GM21423 (cell line): ENCODE data around the gene PSMC3.
A peak's percentile ranks its signal among the peaks of the same experiment; 100 is the strongest.
"Not testable (repeated sequence)": the region's sequence is repeated elsewhere in the genome, so short reads cannot be mapped to it uniquely, and the experiment has no call there.

Source experiments
- ATAC-seq: cut with Tn5 transposase; IDR thresholded peaks from one replicate; pipeline ENCODE4 v1.9.1; 2021; ENCODE audit warnings: mild to moderate bottlenecking, moderate library complexity; ENCODE audit not compliant: unreplicated experiment

The PSMC3 gene

DNA sequence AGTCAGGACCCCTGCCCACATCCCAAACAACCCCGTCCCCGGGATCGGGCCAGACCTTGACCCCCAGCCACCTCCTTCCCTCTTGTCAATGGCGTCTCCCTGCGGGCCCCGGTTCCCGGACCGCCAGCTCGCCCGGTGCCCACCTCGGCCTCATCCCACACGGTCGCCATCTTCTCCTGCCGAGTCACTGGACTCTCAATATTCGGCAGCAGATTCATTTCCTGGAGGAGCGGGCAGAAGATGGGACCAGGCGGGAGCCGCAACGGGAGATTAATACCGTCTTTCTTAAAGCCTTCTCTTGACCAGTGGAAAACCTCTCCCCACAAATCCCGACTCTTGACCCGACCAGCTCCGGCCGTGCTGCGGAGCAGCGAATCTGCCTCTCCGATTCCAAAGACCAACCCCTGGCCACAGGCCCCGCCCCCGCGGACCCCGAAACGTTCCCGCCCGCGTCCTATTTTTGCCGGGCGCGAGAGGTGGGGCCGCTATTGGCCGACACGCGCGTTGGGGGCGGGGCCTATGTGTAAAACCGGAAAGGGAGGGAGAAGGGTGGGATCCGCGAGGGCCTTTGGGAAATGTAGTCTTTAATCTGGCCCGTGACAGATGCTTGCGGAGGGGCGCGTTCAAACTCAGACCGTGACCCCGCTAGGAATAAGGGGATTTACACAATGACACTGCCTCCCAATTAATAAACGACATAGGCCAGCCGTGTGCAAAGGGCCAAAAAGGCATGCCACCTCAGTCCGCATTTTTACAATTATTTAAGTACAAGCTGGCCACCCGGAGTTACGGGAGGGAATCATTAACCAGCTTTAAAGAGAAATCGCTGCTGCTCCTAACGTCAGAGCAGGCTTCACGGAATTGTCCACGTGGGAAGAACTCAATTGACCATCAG is at the start of gene PSMC3:
PSMC3 (minus strand) TSS at position 378 of the 895 bp plus-strand sequence; CDS start at position 218, 160 bp downstream.
- peak; percentile 90 for ATAC-seq

DNA sequence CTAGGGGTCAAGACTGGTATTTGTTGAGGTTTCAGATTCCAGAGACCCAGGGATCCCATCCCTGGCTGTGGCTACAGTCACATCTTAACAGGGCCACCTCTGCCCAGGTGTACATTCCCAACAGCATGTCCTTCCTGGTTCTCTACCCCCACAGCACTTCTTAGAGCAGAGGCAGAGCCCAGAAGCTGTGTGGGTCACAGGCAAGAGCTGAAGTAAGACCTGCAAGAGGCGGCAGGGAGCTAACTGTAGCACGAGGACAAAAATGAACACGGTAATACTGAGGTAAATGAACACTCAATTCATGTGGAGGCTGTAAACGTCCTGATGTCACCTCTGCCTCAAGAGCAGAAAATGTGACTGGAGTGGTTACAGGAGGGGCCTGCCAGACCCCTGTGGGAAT is 44.4 kb upstream of the PSMC3 start:
- no peak for ATAC-seq

DNA sequence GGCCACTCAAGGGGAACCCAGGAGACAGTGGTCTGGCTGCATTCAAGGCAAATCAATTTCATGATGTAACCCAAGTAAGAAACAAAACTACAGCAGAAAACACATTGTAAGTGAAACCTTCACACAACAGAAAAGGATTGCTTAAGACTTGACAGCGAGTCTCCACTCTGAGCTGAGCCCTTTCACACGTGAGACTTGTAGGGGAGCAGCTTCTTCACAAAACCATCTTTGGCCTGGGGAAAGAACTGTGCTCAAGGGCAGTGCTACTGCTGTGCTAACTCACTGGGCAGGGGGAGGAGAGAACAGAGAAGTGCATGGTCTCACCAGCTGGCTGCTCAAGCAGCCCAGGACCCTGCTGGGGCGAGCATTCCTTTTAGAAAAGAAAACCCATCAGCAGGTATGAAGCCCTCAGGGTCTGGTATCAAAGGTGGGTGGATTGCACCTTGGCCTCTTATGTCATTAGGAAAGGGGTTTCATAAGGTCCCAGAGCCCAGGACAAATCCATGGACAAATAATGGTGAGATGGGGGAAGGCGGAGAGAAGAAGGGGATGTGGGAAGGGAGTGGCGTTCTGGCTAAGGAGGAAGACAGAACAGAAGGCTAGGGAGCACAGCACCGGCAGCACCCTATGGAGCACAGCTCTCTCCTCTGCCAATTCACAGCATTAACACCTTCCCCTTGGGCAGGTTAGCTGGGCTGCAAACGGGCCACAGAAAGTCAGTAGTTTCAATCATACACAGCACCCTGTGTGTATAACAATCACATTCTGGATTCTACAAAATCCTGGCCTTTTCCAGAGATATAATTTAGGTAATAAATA is 43.3 kb upstream of the PSMC3 start:
- ATAC-seq: no peak

DNA sequence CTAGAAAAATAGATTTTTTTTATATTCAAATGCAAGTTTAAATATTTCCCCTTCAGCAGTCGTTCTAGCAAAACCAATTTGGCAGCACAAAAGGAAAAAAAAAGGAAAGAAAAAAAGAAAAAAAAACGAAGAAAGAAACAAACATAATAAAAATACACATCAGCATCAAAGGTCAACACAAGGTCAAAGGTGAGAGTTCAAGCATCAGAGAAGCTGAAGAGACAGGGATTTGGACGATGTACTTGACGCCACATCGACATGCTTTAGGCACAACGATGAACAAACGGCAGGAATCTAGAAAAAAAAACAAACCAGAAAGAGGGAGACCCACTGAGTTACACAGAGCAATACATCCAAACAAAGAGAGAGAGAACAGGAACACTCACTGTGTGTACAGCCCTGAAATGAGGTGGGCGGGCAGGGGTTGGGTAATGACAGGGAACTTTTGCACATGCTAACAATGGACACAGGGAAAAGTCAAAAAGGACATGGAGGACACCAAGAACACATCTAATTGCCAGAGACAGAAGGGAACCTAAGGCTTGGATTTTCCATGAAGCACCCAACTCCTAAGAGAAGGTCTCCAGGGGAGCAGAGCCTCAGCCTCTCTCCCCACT is 42.5 kb upstream of the PSMC3 start:
- no peak for ATAC-seq

DNA sequence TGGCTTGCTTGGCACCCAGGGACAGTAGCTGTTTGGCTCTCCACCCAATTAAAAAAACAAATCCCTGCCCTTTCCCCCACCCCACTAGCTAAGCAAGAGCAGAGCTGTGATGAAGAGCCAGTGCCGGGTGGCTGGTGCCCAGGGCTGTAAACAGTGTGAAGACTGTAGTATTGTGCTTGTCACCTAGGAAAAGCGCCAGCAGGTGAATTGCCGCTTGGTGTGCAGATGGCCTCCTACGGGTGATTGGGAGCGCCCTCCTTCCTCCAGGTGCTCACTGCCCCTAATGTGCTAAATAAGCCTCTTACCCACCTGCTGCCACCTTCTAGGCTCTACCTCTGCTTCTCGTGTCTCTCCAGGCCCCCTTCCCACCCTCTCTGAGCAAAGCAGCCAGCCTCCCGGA is 41.1 kb upstream of the PSMC3 start:
- ATAC-seq: no peak

GRCh38 chr11:47466701-47467250 is 40.5 kb upstream of the PSMC3 start:
- no peak for ATAC-seq

DNA sequence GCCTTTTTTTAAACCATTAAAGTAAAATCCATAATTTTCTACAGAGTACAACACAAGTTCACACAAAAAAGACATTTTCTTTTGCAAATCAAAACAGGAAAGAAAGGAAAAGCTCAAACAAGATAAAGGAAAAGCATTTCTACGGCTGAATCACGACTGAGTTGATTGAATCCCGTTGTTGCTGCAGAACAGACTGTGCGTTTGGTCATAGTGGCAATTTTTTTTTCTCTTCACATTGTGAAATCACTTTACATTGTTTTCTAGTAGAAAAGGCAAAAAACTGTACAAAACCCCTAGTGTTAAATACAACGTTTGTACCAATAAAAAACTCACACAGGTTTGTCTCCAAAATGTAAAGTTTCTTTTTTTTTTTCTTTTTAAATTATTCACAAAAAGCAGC is 40.0 kb upstream of the PSMC3 start:
- ATAC-seq: no peak

- no peak for ATAC-seq
Observed at GRCh38 chr11:47464483-47464882, 38.2 kb upstream of the PSMC3 start.

DNA sequence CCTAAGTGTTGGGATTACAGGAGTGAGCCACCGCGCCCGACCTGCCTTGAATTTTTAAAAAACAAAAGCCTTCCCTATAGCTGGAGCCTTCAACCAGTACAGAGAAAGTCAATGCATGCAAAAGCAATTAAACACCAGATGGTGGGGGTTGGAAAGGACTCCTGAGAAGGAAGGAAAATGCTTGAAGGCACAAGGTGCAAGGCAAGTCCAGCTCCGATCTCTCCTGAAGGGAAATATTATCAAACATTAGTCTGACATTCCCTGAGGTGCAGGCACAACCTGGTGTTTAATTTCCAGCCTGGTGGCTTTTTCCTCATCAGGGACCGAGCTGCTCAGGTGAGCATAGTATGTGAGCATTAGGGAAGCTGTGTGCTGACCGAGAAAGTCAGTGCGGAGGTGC is 35.6 kb upstream of the PSMC3 start:
- no peak for ATAC-seq

DNA sequence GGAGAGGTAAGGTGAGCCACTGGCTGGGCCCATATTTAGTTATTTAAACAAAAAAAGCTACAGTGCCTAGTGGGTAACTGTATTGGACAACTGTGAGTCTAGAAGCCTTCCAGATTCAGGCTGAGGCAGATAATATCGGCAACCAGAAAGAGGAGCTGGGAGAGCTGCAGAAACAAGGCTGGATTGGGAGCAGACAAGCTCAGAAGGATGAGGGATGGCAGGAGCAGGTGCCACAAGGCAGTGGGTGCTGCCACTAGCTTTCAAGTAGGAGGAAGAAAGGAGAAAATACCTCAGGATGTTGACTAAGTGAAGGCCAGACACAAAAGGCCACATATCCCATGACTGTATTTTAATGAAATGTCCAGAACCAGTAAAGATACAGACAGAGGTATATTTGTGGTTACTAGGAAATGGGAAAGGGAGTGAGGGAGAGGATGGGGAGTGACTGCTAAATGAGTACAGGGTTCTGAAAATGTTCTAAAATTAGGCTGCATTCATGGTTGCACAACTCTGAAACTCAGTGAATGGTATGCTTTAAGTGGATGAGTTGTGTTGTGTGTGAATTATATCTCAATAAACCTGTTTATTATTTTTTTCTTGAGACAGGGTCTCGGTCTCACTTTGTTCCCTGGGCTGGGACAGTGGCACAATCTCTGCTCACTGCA is 34.5 kb upstream of the PSMC3 start:
- ATAC-seq: no peak

- not testable (repeated sequence) for ATAC-seq
Observed at GRCh38 chr11:47454258-47454671, 28.0 kb upstream of the PSMC3 start.

DNA sequence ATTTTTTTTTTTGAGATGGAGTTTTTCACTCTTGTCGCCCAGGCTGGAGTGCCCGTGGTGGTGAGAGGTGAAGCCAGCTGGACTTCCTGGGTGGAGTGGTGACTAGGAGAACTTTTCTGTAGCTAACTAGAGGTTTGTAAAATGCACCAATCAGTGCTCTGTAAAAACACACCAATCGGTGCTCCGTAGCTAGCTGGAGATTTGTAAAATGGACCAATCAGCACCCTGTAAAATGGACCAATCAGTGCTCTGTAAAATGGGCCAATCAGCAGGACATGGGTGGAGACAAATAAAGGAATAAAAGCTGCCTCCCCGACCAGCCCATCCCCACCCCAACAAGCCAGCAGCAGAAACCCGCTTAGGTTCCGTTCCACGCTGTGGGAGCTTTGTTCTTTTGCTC is 27.1 kb upstream of the PSMC3 start:
- no peak for ATAC-seq

GRCh38 chr11:47451990-47452389 is 25.8 kb upstream of the PSMC3 start:
- no peak for ATAC-seq

DNA sequence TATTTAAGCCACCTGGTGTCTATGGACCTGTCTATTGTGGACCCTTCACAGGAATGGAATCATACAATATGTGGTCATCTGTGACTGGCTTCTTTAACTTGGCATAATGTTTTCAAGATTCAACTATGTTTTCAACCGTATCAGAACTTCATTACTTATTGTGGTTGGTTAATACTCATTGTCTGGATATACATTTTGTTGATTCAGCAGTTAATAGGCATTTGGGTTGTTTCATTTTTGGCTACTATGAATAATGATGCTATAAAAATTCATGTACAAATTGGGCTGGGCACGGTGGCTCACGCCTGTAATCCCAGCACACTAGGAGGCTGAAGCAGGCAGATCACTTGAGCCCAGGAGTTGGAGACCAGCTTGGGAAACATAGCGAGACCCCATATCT is 25.2 kb upstream of the PSMC3 start:
- ATAC-seq: no peak

GRCh38 chr11:47449541-47449940 is 23.3 kb upstream of the PSMC3 start:
- no peak for ATAC-seq

DNA sequence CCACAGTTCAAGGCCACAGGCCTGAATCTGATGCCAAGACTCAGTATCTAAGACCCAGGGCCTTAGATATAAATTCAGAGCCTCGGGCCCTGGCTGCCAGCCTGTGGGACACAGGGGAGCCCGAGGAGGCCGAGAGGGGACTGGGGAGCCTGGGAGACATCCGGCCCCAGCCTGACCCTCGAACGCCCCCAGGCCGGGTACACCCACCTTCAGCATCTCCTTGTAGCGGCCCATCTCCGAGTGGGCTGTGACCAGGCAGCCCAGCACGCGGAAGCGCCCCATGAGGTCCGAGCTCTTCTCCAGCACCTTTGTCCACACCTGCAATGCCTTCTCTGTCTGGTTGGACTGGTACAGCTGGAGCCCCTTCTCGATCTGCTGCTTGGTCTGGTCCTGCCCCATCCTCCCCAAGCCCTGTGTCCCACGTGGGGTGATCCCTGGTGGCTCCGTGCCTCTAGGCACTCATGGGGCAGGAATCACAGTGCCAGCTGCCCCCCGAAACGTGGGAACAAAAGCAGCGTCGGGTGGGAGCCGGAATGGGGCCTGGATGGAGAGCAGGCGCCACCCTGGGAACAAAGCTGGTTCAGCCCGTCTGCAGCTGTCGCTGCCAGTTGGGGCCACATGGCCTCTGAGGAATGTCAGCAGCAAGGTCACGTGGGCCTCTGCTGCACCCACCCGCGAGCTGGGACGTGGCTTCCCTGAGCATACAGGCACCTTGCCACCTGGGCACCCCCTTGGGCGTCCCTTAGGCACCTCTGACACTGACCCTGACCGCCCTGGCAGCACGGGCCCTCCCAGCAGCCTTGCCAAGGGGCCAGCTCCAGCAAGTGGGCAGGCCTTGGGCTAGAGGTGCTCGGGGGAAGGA is 22.6 kb upstream of the PSMC3 start, which contains the start of gene RAPSN:
RAPSN (minus strand) TSS at position 571 of the 862 bp plus-strand sequence; CDS start at position 399, 172 bp downstream.
- ATAC-seq: no peak

GRCh38 chr11:47447906-47448305 is 21.7 kb upstream of the PSMC3 start:
- no peak for ATAC-seq

GRCh38 chr11:47446833-47447232 is 20.6 kb upstream of the PSMC3 start:
- ATAC-seq: no peak

GRCh38 chr11:47445840-47446239 is 19.6 kb upstream of the PSMC3 start:
- no peak for ATAC-seq

GRCh38 chr11:47443817-47444216 is 17.6 kb upstream of the PSMC3 start:
- ATAC-seq: no peak
